Thoracic aorta endothelial cell (primary cell): ENCODE measurements around the gene CYP1B1. TPM values are rescaled to one million over a fixed set of nuclear protein-coding genes. Genes with fewer than 3 reads are reported as not detected.

Experiments used
- total RNA-seq: library from RNA; depleted of rRNA; stranded (reverse); fragments of >200 nt; gene quantifications from 2 replicates; pipeline ENCODE4 v1.2.3, GENCODE V29; 2012

The CYP1B1 gene
- total RNA-seq, result 0.53 and 0.79 TPM in 2 replicates

DNA sequence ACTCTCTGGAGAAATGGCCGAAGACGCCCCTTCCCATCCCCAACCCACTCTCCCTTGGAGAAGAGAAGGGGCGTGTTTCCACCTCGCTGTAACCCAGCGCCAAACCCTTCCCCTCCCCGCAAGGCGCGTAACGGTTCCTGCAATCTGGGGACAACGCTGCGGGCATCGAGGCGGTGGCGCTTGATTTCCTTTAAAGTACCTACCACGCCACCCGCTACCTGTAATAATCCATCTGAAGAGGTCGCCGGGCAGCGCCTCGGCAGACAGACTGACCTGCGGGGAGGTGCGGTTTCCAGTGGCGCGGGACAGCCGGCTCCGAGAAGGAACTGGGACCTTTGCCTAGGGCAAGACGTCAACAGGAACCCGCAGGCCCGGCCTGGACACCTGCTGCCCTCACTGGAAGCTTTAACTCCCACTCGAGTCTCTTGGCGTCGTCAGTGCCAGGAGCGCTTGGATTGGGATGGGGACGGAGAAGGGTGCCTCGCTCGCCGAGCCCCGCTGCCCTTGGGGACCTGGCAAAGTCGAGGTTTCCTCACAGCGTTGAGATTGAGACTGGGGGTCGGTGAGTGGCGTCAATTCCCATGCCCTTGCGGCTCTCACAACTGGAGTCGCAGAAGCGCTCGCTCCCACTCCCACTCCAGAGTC is at the start of gene CYP1B1:
CYP1B1 (minus strand) TSS at position 645 of the 645 bp plus-strand sequence. CDS start 763 bp downstream, outside the sequence.

Other genes with a start within 250 kb of the CYP1B1 start
- 5.3 and 5.9 TPM in 2 replicates for gene RMDN2, start 150.9 kb downstream of the CYP1B1 start, total RNA-seq